Mesothelial cell of epicardium (in vitro differentiated cells): Measurements from ENCODE around the gene MSL3. TPM values are rescaled to one million over a fixed set of nuclear protein-coding genes. Genes with fewer than 3 reads are reported as not detected.

Experiments used
- DNase-seq, 2 experiments: peaks; one replicate each; pipeline ENCODE4 v3.0.0; 2021; ENCODE audit warnings: low spot score in 2 of 2; ENCODE audit not compliant: unreplicated experiment in 2 of 2
- H3K27ac Mint-ChIP-seq: 2 replicates; pipeline ENCODE4 v1.8.0; 2021; ENCODE audit warnings: mixed read lengths
- H3K27me3 Mint-ChIP-seq: 2 replicates; pipeline ENCODE4 v1.8.0; 2021; ENCODE audit warnings: low read depth, mixed read lengths
- H3K36me3 Mint-ChIP-seq: 2 replicates; pipeline ENCODE4 v1.8.0; 2021; ENCODE audit warnings: mixed read lengths
- H3K4me1 Mint-ChIP-seq: 2 replicates; pipeline ENCODE4 v1.8.0; 2021; ENCODE audit warnings: mixed read lengths
- H3K4me3 Mint-ChIP-seq: 2 replicates; pipeline ENCODE4 v1.8.0; 2021; ENCODE audit warnings: mild to moderate bottlenecking, moderate library complexity, mixed read lengths
- H3K9me3 Mint-ChIP-seq: 2 replicates; pipeline ENCODE4 v1.8.0; 2021; ENCODE audit warnings: mixed read lengths
- CTCF ChIP-seq: fragments of 200-600 bp; sonication (generic); IDR thresholded peaks from one replicate; pipeline ENCODE4 v1.5.0; 2021; ENCODE audit warnings: antibody characterized with exemption; ENCODE audit not compliant: unreplicated experiment
- total RNA-seq: library from RNA; stranded (reverse); gene quantifications from 3 replicates; pipeline ENCODE4 v1.2.1, GENCODE V29; 2021

Gene MSL3
- total RNA-seq, 1 donor from 2014 or later = 23.2 TPM

GRCh38 chrX:11756354-11757318 lies 1.4 kb upstream of the MSL3 start:
- Mint-ChIP-seq H3K36me3 (no peaks in the 10 kb centered on the region), H3K27ac (no peak overlapping the region), H3K27me3 (no peaks in the 10 kb centered on the region), H3K4me3 (peak overlapping the region; percentile 59), H3K9me3 (peaks cover 8% of the 10 kb centered on the region), H3K4me1 (peaks cover 8% of the 10 kb centered on the region)
- no peak for DNase-seq
- no peak for TF ChIP-seq CTCF

GRCh38 chrX:11757397-11757718 lies 679 bp upstream of the MSL3 start:
- no peaks in the 10 kb centered on the region for H3K27me3 Mint-ChIP-seq
- peaks cover 8% of the 10 kb centered on the region for H3K4me1 Mint-ChIP-seq
- no peak for DNase-seq
- TF ChIP-seq CTCF = no peak
- H3K36me3 Mint-ChIP-seq = peaks cover 3% of the 10 kb centered on the region
- no peak overlapping the region for H3K27ac Mint-ChIP-seq
- H3K4me3 Mint-ChIP-seq = peak overlapping the region; percentile 59
- peaks cover 10% of the 10 kb centered on the region for H3K9me3 Mint-ChIP-seq

- Mint-ChIP-seq H3K27me3 (no peaks in the 10 kb centered on the region), H3K36me3 (peaks cover 6% of the 10 kb centered on the region), H3K4me3 (peak overlapping the region; percentile 94), H3K9me3 (peaks cover 10% of the 10 kb centered on the region), H3K27ac (peak overlapping the region; percentile 82), H3K4me1 (peaks cover 8% of the 10 kb centered on the region)
- TF ChIP-seq CTCF = peak; percentile 77
- DNase-seq = peak; percentile 77 to 89
Observed at GRCh38 chrX:11758400-11759171, 549 bp downstream of the MSL3 start.

- no peak for TF ChIP-seq CTCF
- Mint-ChIP-seq H3K27ac (peak overlapping the region; percentile 88), H3K4me3 (peak overlapping the region; percentile 94), H3K36me3 (peaks cover 6% of the 10 kb centered on the region), H3K9me3 (peaks cover 11% of the 10 kb centered on the region), H3K27me3 (no peaks in the 10 kb centered on the region), H3K4me1 (peaks cover 8% of the 10 kb centered on the region)
- DNase-seq = no peak
Observed at GRCh38 chrX:11759172-11759460, 1.1 kb downstream of the MSL3 start.

GRCh38 chrX:11759461-11760311 lies 1.6 kb downstream of the MSL3 start:
- Mint-ChIP-seq H3K4me1 (peaks cover 8% of the 10 kb centered on the region), H3K27ac (peak overlapping the region; percentile 88)

More at GRCh38 chrX:11759461-11760311, 1.6 kb downstream of the MSL3 start:
- peaks cover 14% of the 10 kb centered on the region for H3K9me3 Mint-ChIP-seq
- no peaks in the 10 kb centered on the region for H3K27me3 Mint-ChIP-seq
- peak; percentile 45 to 58 for DNase-seq
- peak overlapping the region; percentile 94 for H3K4me3 Mint-ChIP-seq
- TF ChIP-seq CTCF = no peak
- H3K36me3 Mint-ChIP-seq = peaks cover 6% of the 10 kb centered on the region
